WTC11 (cell line): ENCODE data around the gene CDK16.

ENCODE experiments used
- ATF1 ChIP-seq: sonication (generic); formaldehyde crosslinking; IDR thresholded peaks from 2 replicates; pipeline ENCODE4 v1.8.1; 2023; ENCODE audit warnings: mild to moderate bottlenecking, moderate library complexity, missing genetic modification reagents
- CTCF ChIP-seq: fragments of 200-600 bp; IDR thresholded peaks from 2 replicates; pipeline ENCODE4 v1.8.0; 2022; ENCODE audit warnings: antibody characterized with exemption
- ELF4 ChIP-seq: sonication (generic); formaldehyde crosslinking; IDR thresholded peaks from 2 replicates; pipeline ENCODE4 v1.8.1; 2022; ENCODE audit warnings: low read depth, mild to moderate bottlenecking, moderate library complexity, missing genetic modification reagents
- HMGXB4 ChIP-seq: sonication (generic); formaldehyde crosslinking; IDR thresholded peaks from 2 replicates; pipeline ENCODE4 v1.8.1; 2023; ENCODE audit warnings: mild to moderate bottlenecking, moderate library complexity, missing genetic modification reagents
- IRF2 ChIP-seq: sonication (generic); formaldehyde crosslinking; IDR thresholded peaks from 2 replicates; pipeline ENCODE4 v1.8.0; 2022; ENCODE audit warnings: low read depth, missing genetic modification reagents, borderline replicate concordance
- MYBL2 ChIP-seq: sonication (generic); formaldehyde crosslinking; IDR thresholded peaks from 2 replicates; pipeline ENCODE4 v1.8.1; 2023; ENCODE audit warnings: mild to moderate bottlenecking, moderate library complexity, missing genetic modification reagents
- NR3C1 ChIP-seq: sonication (generic); formaldehyde crosslinking; conservative IDR thresholded peaks from 2 replicates; pipeline ENCODE4 v1.8.1; 2023; ENCODE audit warnings: low read depth, mild to moderate bottlenecking, missing genetic modification reagents
- RELA ChIP-seq: sonication (generic); formaldehyde crosslinking; IDR thresholded peaks from 2 replicates; pipeline ENCODE4 v1.8.1; 2022; ENCODE audit warnings: missing genetic modification reagents, mild to moderate bottlenecking, borderline replicate concordance
- SMAD3 ChIP-seq: sonication (generic); formaldehyde crosslinking; IDR thresholded peaks from 2 replicates; pipeline ENCODE4 v1.8.0; 2022; ENCODE audit warnings: missing genetic modification reagents, mild to moderate bottlenecking, borderline replicate concordance
- ZBTB21 ChIP-seq: sonication (generic); formaldehyde crosslinking; IDR thresholded peaks from 2 replicates; pipeline ENCODE4 v1.8.1; 2023; ENCODE audit warnings: mild to moderate bottlenecking, missing genetic modification reagents, borderline replicate concordance
- TF ChIP-seq, protein P1 (sequence below): sonication (generic); formaldehyde crosslinking; IDR thresholded peaks from 2 replicates; pipeline ENCODE4 v1.8.0; 2023; ENCODE audit warnings: missing genetic modification reagents, mild to moderate bottlenecking, borderline replicate concordance

DNA sequence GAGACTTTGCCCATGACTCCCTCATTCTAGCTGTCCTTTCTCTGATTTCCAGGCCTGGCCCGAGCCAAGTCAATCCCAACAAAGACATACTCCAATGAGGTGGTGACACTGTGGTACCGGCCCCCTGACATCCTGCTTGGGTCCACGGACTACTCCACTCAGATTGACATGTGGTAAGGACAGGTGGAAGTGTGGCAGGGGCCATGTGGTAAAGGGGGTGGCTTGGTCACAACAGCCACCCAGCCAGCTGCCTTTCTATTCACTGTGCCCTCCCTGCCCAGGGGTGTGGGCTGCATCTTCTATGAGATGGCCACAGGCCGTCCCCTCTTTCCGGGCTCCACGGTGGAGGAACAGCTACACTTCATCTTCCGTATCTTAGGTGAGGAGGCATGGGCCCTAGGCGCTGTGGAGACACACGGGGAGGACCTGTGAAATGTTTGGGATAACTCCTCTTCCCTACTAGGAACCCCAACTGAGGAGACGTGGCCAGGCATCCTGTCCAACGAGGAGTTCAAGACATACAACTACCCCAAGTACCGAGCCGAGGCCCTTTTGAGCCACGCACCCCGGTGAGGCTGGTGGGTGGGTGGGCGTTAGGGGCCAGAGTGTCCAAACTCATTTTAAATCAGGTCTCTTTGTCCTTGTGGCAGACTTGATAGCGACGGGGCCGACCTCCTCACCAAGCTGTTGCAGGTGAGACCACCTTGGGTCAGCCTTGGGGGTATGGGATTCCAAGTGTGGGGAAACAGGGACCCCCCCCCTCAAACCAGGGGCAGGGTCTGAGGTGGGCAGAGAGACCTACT, 8.3 kb downstream of the CDK16 start:
- no peak for TF ChIP-seq CTCF
- no peak for TF ChIP-seq HMGXB4
- no peak for TF ChIP-seq ELF4 (CRISPR knock-in tag)
- no peak for TF ChIP-seq RELA (CRISPR knock-in tag)
- no peak for TF ChIP-seq ZBTB21
- TF ChIP-seq, protein P1, sequence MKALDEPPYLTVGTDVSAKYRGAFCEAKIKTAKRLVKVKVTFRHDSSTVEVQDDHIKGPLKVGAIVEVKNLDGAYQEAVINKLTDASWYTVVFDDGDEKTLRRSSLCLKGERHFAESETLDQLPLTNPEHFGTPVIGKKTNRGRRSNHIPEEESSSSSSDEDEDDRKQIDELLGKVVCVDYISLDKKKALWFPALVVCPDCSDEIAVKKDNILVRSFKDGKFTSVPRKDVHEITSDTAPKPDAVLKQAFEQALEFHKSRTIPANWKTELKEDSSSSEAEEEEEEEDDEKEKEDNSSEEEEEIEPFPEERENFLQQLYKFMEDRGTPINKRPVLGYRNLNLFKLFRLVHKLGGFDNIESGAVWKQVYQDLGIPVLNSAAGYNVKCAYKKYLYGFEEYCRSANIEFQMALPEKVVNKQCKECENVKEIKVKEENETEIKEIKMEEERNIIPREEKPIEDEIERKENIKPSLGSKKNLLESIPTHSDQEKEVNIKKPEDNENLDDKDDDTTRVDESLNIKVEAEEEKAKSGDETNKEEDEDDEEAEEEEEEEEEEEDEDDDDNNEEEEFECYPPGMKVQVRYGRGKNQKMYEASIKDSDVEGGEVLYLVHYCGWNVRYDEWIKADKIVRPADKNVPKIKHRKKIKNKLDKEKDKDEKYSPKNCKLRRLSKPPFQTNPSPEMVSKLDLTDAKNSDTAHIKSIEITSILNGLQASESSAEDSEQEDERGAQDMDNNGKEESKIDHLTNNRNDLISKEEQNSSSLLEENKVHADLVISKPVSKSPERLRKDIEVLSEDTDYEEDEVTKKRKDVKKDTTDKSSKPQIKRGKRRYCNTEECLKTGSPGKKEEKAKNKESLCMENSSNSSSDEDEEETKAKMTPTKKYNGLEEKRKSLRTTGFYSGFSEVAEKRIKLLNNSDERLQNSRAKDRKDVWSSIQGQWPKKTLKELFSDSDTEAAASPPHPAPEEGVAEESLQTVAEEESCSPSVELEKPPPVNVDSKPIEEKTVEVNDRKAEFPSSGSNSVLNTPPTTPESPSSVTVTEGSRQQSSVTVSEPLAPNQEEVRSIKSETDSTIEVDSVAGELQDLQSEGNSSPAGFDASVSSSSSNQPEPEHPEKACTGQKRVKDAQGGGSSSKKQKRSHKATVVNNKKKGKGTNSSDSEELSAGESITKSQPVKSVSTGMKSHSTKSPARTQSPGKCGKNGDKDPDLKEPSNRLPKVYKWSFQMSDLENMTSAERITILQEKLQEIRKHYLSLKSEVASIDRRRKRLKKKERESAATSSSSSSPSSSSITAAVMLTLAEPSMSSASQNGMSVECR = no peak
- no peak for TF ChIP-seq SMAD3 (CRISPR knock-in tag)
- no peak for TF ChIP-seq ATF1
- no peak for TF ChIP-seq NR3C1 (CRISPR knock-in tag)
- no peak for TF ChIP-seq MYBL2 (CRISPR knock-in tag)
- no peak for TF ChIP-seq IRF2 (CRISPR knock-in tag)
